CD14-positive monocyte (primary cell): ENCODE results near the gene PLOD1. TPM values are rescaled to one million over a fixed set of nuclear protein-coding genes. Genes with fewer than 3 reads are reported as not detected.
A peak's percentile ranks its signal among the peaks of the same experiment; 100 is the strongest.

Experiments
- DNase-seq, 3 donors: peaks; one replicate each; pipeline ENCODE4 v3.0.0-alpha.2; 2011 to 2022
- H2AFZ ChIP-seq: 2 replicates; pipeline ENCODE4 v1.6.0; 2012; ENCODE audit warnings: mild to moderate bottlenecking, low read depth, low read length, inconsistent platforms; ENCODE audit not compliant: insufficient read depth, poor library complexity, severe bottlenecking
- H3K27ac ChIP-seq, 2 donors: 1 replicate in 1 of 2; 2 replicates in 1 of 2; pipeline ENCODE4 v1.5.1; 2012 to 2013; ENCODE audit warnings: low read length in 2 of 2, control low read depth in 1 of 2, inconsistent platforms in 1 of 2, low read depth in 1 of 2, mild to moderate bottlenecking in 1 of 2
- H3K27me3 ChIP-seq, 2 donors: one replicate each; pipeline versions ENCODE4 v1.6.0 to v1.6.1; 2011 to 2013; ENCODE audit warnings: low read length in 2 of 2; ENCODE audit not compliant: control insufficient read depth in 2 of 2, insufficient read depth in 2 of 2
- H3K36me3 ChIP-seq, 2 donors: replicated peaks in 1 of 2; 1 replicate in 1 of 2; 2 replicates in 1 of 2; pipeline versions ENCODE4 v1.5.1 to v1.6.1; 2012 to 2013; ENCODE audit warnings: low read length in 2 of 2, control low read depth in 1 of 2, inconsistent platforms in 1 of 2, mild to moderate bottlenecking in 1 of 2; ENCODE audit not compliant: insufficient read depth in 2 of 2, control insufficient read depth in 1 of 2
- H3K4me1 ChIP-seq, 2 donors: 1 replicate in 1 of 2; 2 replicates in 1 of 2; pipeline versions ENCODE4 v1.5.1 to v1.6.1; 2012 to 2013; ENCODE audit warnings: low read length in 2 of 2, control low read depth in 1 of 2, inconsistent platforms in 1 of 2, mild to moderate bottlenecking in 1 of 2, moderate library complexity in 1 of 2; ENCODE audit not compliant: insufficient read depth in 2 of 2, control insufficient read depth in 1 of 2
- H3K4me2 ChIP-seq: replicated peaks from 2 replicates; pipeline ENCODE3; 2012; ENCODE audit warnings: low read length, moderate library complexity, mild to moderate bottlenecking; ENCODE audit not compliant: poor library complexity, severe bottlenecking; ENCODE audit errors: extremely low read depth
- H3K4me3 ChIP-seq, 3 experiments: fragments of 200-600 bp in 1 of 3; sonication (generic) in 1 of 3; replicated peaks in 1 of 3; 1 replicate in 2 of 3; 2 replicates in 1 of 3; pipeline ENCODE4 v1.5.1; 2011 to 2013; ENCODE audit warnings: low read length in 3 of 3, mild to moderate bottlenecking in 3 of 3, control low read depth in 2 of 3, low read depth in 2 of 3, inconsistent platforms in 1 of 3, moderate library complexity in 1 of 3
- H3K79me2 ChIP-seq: 2 replicates; pipeline ENCODE4 v1.6.0; 2012; ENCODE audit warnings: mild to moderate bottlenecking, control low read depth, inconsistent platforms, low read length, moderate library complexity; ENCODE audit not compliant: insufficient read depth
- H3K9ac ChIP-seq: 2 replicates; pipeline ENCODE4 v1.6.0; 2017; ENCODE audit warnings: low read length, mild to moderate bottlenecking; ENCODE audit not compliant: insufficient read depth, poor library complexity, severe bottlenecking
- H3K9me3 ChIP-seq, 2 donors: replicated peaks in 1 of 2; 1 replicate in 1 of 2; 2 replicates in 1 of 2; pipeline versions ENCODE4 v1.5.1 to v1.6.1; 2012 to 2013; ENCODE audit warnings: low read length in 2 of 2, control low read depth in 1 of 2; ENCODE audit not compliant: control insufficient read depth in 1 of 2, insufficient read depth in 1 of 2
- H4K20me1 ChIP-seq: 2 replicates; pipeline ENCODE4 v1.6.0; 2012; ENCODE audit warnings: mild to moderate bottlenecking, low read length, control low read depth, moderate library complexity; ENCODE audit not compliant: insufficient read depth
- H3K27ac Mint-ChIP-seq, 7 donors: one replicate each; pipeline ENCODE4 v1.8.0; 2020; ENCODE audit warnings: mild to moderate bottlenecking in 7 of 7, mixed read lengths in 7 of 7, moderate library complexity in 6 of 7, inconsistent platforms in 2 of 7
- H3K27me3 Mint-ChIP-seq, 3 donors: one replicate each; pipeline ENCODE4 v1.8.0; 2021 to 2022; ENCODE audit warnings: low read depth in 3 of 3, mild to moderate bottlenecking in 3 of 3, mixed read lengths in 3 of 3, moderate library complexity in 3 of 3, inconsistent platforms in 1 of 3
- H3K36me3 Mint-ChIP-seq, 2 donors: one replicate each; pipeline ENCODE4 v1.8.0; 2020; ENCODE audit warnings: mixed read lengths in 2 of 2, inconsistent platforms in 1 of 2, mild to moderate bottlenecking in 1 of 2
- H3K4me1 Mint-ChIP-seq: one replicate; pipeline ENCODE4 v1.8.0; 2020; ENCODE audit warnings: mild to moderate bottlenecking, mixed read lengths
- H3K4me3 Mint-ChIP-seq, 2 donors: one replicate each; pipeline ENCODE4 v1.8.0; 2020; ENCODE audit warnings: mild to moderate bottlenecking in 2 of 2, mixed read lengths in 2 of 2, moderate library complexity in 1 of 2
- H3K9me3 Mint-ChIP-seq, 7 donors: one replicate each; pipeline ENCODE4 v1.8.0; 2020 to 2022; ENCODE audit warnings: mixed read lengths in 7 of 7, mild to moderate bottlenecking in 6 of 7, moderate library complexity in 6 of 7, inconsistent platforms in 2 of 7
- WGBS: methylation state at CpG from one replicate; pipeline ENCODE4 v1.1.5; 2013; ENCODE audit warnings: missing lambda C conversion rate; ENCODE audit not compliant: insufficient coverage; 5-methylcytosine and 5-hydroxymethylcytosine counted together
- intact Hi-C, 2 donors: fragments of 100-400 bp; cut with micrococcal nuclease; formaldehyde crosslinking; loops; one replicate each; pipeline versions ENCODE4 v1.15.0 to v1.15.1; 2023
- polyA plus RNA-seq, 3 donors: library from polyadenylated mRNA; depleted of rRNA in 1 of 3; unstranded in 2 of 3; stranded (reverse) in 1 of 3; fragments of 300-500 nt in 2 of 3; fragments of >200 nt in 1 of 3; fragmentation: Illumina TruSeq in 2 of 3; gene quantifications; 1 replicate in 2 of 3; 2 replicates in 1 of 3; pipeline ENCODE4 v1.2.3, GENCODE V29; 2012 to 2021
- TF ChIP-seq, protein P1 (sequence below): fragments of 200-600 bp; IDR thresholded peaks from one replicate; pipeline ENCODE4 v1.8.0; 2022; ENCODE audit warnings: antibody characterized with exemption, mild to moderate bottlenecking

Gene PLOD1
- polyA plus RNA-seq, 3 donors, result 44.5 to 53.4 (median 53.1) TPM

DNA sequence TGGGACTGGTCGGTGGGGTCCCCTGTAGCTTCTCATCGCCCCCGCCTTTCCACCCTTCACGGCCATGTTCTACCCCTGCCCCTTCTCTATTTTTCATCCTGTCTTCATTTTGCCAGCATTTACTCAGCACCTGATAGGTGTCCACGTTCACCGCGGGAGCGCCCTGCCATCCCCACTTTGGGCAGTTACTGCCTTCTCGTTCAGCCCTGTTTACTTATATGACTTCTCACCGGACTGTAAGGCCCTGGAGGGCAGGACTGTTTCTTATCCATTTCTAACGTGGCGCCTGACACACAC lies 46.1 kb downstream of the PLOD1 start:
- no peak for DNase-seq
- peak overlapping the region; percentile 94 for H3K9ac ChIP-seq
- Mint-ChIP-seq H3K36me3 (peaks cover 33 to 43% of the 10 kb centered on the region in 2 donors), H3K9me3 (peaks cover 0 to 2% (median 0%) of the 10 kb centered on the region in 7 donors), H3K27ac (peak overlapping the region; percentile 91 to 97 (median 94)), H3K4me3 (peak overlapping the region; percentile 84 to 89), H3K27me3 (peaks cover 0 to 1% (median under 1%) of the 10 kb centered on the region in 3 donors), H3K4me1 (peaks cover 65% of the 10 kb centered on the region)
- no peaks in the 10 kb centered on the region for H3K27me3 ChIP-seq
- TF ChIP-seq, protein P1, sequence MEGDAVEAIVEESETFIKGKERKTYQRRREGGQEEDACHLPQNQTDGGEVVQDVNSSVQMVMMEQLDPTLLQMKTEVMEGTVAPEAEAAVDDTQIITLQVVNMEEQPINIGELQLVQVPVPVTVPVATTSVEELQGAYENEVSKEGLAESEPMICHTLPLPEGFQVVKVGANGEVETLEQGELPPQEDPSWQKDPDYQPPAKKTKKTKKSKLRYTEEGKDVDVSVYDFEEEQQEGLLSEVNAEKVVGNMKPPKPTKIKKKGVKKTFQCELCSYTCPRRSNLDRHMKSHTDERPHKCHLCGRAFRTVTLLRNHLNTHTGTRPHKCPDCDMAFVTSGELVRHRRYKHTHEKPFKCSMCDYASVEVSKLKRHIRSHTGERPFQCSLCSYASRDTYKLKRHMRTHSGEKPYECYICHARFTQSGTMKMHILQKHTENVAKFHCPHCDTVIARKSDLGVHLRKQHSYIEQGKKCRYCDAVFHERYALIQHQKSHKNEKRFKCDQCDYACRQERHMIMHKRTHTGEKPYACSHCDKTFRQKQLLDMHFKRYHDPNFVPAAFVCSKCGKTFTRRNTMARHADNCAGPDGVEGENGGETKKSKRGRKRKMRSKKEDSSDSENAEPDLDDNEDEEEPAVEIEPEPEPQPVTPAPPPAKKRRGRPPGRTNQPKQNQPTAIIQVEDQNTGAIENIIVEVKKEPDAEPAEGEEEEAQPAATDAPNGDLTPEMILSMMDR, result no peak
- peak overlapping the region; percentile 74 to 91 (median 86) for H3K4me3 ChIP-seq
- peaks cover 21 to 38% of the 10 kb centered on the region in 2 donors for H3K36me3 ChIP-seq
- peak overlapping the region; percentile 73 to 97 for H3K27ac ChIP-seq
- WGBS, result 0% methylated on average over 9 of the region's 12 CpGs
- H3K9me3 ChIP-seq, result no peaks in the 10 kb centered on the region
- intact Hi-C loops, result loop anchor here (5.0 to 10.0 kb wide), 3 partner anchors 37 to 176 kb away; partner anchors contain the start of genes CLCN6 (in 1 of the 2), MIIP (in 1 of the 2) and MTHFR (in 1 of the 2)
- peak overlapping the region; percentile 97 for H3K4me2 ChIP-seq
- H3K4me1 ChIP-seq, result peaks cover 57 to 66% of the 10 kb centered on the region in 2 donors
- H4K20me1 ChIP-seq, result no peaks in the 10 kb centered on the region
- H3K79me2 ChIP-seq, result peaks cover 49% of the 10 kb centered on the region
- peak overlapping the region; percentile 93 for H2AFZ ChIP-seq

GRCh38 chr1:11981378-11982009 lies 47.0 kb downstream of the PLOD1 start:
- TF ChIP-seq, protein P1, result no peak
- Mint-ChIP-seq H3K4me3 (peak overlapping the region; percentile 39 to 84), H3K9me3 (peaks cover 0 to 2% (median 0%) of the 10 kb centered on the region in 7 donors), H3K4me1 (peaks cover 74% of the 10 kb centered on the region), H3K36me3 (peaks cover 33 to 41% of the 10 kb centered on the region in 2 donors), H3K27me3 (peaks cover 0 to 2% (median under 1%) of the 10 kb centered on the region in 3 donors), H3K27ac (peak overlapping the region; percentile 91 to 97 (median 94))
- WGBS, result 98% methylated on average over 6 of the region's 13 CpGs
- Histone ChIP-seq H3K79me2 (peaks cover 54% of the 10 kb centered on the region), H3K9me3 (no peaks in the 10 kb centered on the region), H2AFZ (no peak overlapping the region), H4K20me1 (no peaks in the 10 kb centered on the region), H3K4me1 (peaks cover 65 to 74% of the 10 kb centered on the region in 2 donors), H3K9ac (no peak overlapping the region), H3K27ac (peak overlapping the region; percentile 11 to 97), H3K4me3 (peak overlapping the region in 1 of 3 experiments; percentile 86), H3K27me3 (no peaks in the 10 kb centered on the region), H3K4me2 (peak overlapping the region; percentile 97), H3K36me3 (peaks cover 21 to 38% of the 10 kb centered on the region in 2 donors)
- intact Hi-C loops, result loop anchor here (5.0 to 10.0 kb wide), 3 partner anchors 36 to 177 kb away; partner anchors contain the start of genes CLCN6 (in 1 of the 2), MIIP (in 1 of the 2) and MTHFR (in 1 of the 2)
- DNase-seq, result no peak
